Muscle of leg (tissue), 11 donors: ENCODE measurements around the gene BCL2L12. TPM values are rescaled to one million over a fixed set of nuclear protein-coding genes. Genes with fewer than 3 reads are reported as not detected.
A peak's percentile ranks its signal among the peaks of the same experiment; 100 is the strongest.

Experiments
- DNase-seq: peaks from one replicate; pipeline ENCODE4 v3.0.0; 2013
- H3K27ac ChIP-seq: one replicate; pipeline ENCODE4 v1.5.1; 2013; ENCODE audit warnings: mild to moderate bottlenecking, low read length, control low read depth
- H3K27me3 ChIP-seq: one replicate; pipeline ENCODE4 v1.6.1; 2013; ENCODE audit warnings: low read length; ENCODE audit not compliant: control insufficient read depth, insufficient read depth
- H3K36me3 ChIP-seq: one replicate; pipeline ENCODE4 v1.6.1; 2013; ENCODE audit warnings: low read length; ENCODE audit not compliant: control insufficient read depth, insufficient read depth
- H3K4me1 ChIP-seq: one replicate; pipeline ENCODE4 v1.6.1; 2013; ENCODE audit warnings: low read length; ENCODE audit not compliant: control insufficient read depth, insufficient read depth
- H3K4me3 ChIP-seq: one replicate; pipeline ENCODE4 v1.5.1; 2013; ENCODE audit warnings: low read length, control low read depth
- H3K9me3 ChIP-seq: replicated peaks from 2 replicates; pipeline ENCODE4 v1.6.1; 2013; ENCODE audit warnings: low read depth, low read length; ENCODE audit not compliant: control insufficient read depth
- WGBS: methylation state at CpG from one replicate; pipeline ENCODE4 v1.1.5; 2013; ENCODE audit warnings: missing lambda C conversion rate; ENCODE audit not compliant: insufficient coverage; 5-methylcytosine and 5-hydroxymethylcytosine counted together
- polyA plus RNA-seq, 8 donors: library from polyadenylated mRNA; unstranded; fragments of 120-200 nt; gene quantifications; one replicate each; pipeline versions ENCODE4 v1.2.1 to v1.2.3, GENCODE V29; 2013; ENCODE audit warnings: inconsistent platforms in 1 of 8, low replicate concordance in 1 of 8; ENCODE audit not compliant: insufficient read length in 8 of 8, insufficient read depth in 1 of 8
- total RNA-seq: library from RNA; stranded (reverse); fragments of 120-200 nt; gene quantifications from one replicate; pipeline ENCODE4 v1.2.4, GENCODE V29; 2013

The BCL2L12 gene
- total and polyA plus RNA-seq, 9 donors, result 10.9 to 39.6 (median 31.1) TPM

GRCh38 chr19:49684251-49684982 lies 18.7 kb downstream of the BCL2L12 start:
- Histone ChIP-seq H3K4me1 (peaks cover 43% of the 10 kb centered on the region), H3K36me3 (peaks cover 73% of the 10 kb centered on the region), H3K27me3 (peaks cover 5% of the 10 kb centered on the region), H3K4me3 (no peak overlapping the region), H3K9me3 (no peaks in the 10 kb centered on the region), H3K27ac (no peak overlapping the region)
- WGBS, result 78% methylated on average over 34 of the region's 35 CpGs
- no peak for DNase-seq

- H3K4me3 ChIP-seq, result no peak overlapping the region
- H3K27me3 ChIP-seq, result peaks cover 12% of the 10 kb centered on the region
- no peak for DNase-seq
- H3K9me3 ChIP-seq, result no peaks in the 10 kb centered on the region
- H3K27ac ChIP-seq, result no peak overlapping the region
- H3K4me1 ChIP-seq, result peaks cover 43% of the 10 kb centered on the region
- WGBS, result 87% methylated on average over 13 of the region's 13 CpGs
- peaks cover 73% of the 10 kb centered on the region for H3K36me3 ChIP-seq
Observed at GRCh38 chr19:49684983-49685553, 19.3 kb downstream of the BCL2L12 start.

DNA sequence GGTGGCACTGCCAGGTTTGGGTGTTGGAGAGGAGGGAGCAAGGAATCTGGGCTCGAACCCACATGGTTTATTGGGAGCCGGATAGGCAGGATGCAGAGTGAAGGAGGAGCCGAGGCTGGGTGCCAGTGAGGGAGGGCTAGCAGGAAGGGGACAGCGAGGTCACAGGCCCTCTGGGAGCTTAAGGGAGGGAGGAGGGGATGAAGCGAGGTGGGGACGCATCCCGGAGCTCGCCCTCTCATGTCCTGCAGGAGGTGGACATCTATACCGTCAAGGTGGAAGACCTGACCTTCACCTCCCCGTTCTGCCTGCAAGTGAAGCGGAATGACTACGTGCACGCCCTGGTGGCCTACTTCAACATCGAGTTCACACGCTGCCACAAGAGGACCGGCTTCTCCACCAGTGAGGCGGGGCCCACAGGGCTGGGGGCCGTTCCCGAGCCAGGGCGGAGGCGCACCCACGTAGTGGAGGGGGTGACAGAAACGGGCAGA lies 20.2 kb downstream of the BCL2L12 start:
- Histone ChIP-seq H3K4me1 (peaks cover 43% of the 10 kb centered on the region), H3K27ac (peak overlapping the region; percentile 47), H3K27me3 (peaks cover 20% of the 10 kb centered on the region), H3K4me3 (no peak overlapping the region), H3K9me3 (no peaks in the 10 kb centered on the region), H3K36me3 (peaks cover 71% of the 10 kb centered on the region)
- no peak for DNase-seq
- 68% methylated on average over 23 of the region's 23 CpGs for WGBS

DNA sequence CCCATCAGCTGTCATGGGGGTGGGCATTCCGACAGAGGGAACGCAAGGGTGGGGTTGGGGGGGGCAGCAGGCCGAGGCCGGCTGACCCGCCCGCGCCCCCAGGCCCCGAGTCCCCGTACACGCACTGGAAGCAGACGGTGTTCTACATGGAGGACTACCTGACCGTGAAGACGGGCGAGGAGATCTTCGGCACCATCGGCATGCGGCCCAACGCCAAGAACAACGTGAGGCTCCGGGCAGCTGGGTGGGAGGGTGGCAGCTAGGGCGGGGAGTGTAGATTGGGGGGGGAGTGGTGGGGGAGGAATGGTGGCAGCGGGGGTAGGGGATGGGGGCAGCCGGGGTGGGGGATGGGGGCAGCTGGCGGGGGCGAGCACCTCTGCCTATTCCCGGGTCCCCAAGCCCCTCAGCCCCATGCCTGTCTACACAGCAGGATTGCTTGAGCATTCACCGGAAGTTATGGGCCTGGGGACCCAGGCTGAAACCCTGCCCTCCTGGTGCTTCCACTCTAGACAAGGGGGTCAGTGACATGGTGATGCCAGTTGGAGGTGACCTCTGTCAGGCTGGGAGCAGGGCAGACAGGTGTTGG lies 20.9 kb downstream of the BCL2L12 start:
- H3K27ac ChIP-seq, result peak overlapping the region; percentile 82

DNA sequence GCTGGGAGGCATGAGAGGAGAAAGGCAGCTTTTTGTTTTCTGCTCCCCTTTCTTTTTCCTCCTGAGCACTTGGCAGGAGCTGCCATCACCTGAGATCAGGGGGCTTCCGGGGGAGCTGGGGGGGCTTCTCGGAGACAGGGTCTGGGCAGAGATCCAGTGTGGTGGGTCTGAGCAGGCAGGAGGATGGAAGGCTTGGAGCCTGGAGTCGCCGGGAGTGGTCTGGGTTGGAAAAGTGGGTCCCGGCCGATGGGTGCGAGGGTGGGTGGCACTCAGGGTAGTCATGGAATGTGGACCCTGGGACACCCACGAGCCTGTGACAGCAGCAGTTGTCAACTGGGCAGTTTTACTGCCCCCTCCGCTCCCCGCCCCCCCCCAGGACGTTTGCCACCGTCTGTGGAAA lies 21.4 kb downstream of the BCL2L12 start:
- H3K4me1 ChIP-seq, result peaks cover 50% of the 10 kb centered on the region
- H3K9me3 ChIP-seq, result no peaks in the 10 kb centered on the region
- H3K27me3 ChIP-seq, result peaks cover 27% of the 10 kb centered on the region
- no peak for DNase-seq
- WGBS, result 70% methylated on average over 8 of the region's 12 CpGs
- H3K27ac ChIP-seq, result peak overlapping the region; percentile 82
- H3K4me3 ChIP-seq, result no peak overlapping the region
- peaks cover 58% of the 10 kb centered on the region for H3K36me3 ChIP-seq

More for the DNA sequence above, 20.9 kb downstream of the BCL2L12 start:
- Histone ChIP-seq H3K9me3 (no peaks in the 10 kb centered on the region), H3K36me3 (peaks cover 64% of the 10 kb centered on the region), H3K4me3 (no peak overlapping the region), H3K27me3 (peaks cover 26% of the 10 kb centered on the region), H3K4me1 (peaks cover 47% of the 10 kb centered on the region)
- no peak for DNase-seq
- 85% methylated on average over 12 of the region's 27 CpGs for WGBS

DNA sequence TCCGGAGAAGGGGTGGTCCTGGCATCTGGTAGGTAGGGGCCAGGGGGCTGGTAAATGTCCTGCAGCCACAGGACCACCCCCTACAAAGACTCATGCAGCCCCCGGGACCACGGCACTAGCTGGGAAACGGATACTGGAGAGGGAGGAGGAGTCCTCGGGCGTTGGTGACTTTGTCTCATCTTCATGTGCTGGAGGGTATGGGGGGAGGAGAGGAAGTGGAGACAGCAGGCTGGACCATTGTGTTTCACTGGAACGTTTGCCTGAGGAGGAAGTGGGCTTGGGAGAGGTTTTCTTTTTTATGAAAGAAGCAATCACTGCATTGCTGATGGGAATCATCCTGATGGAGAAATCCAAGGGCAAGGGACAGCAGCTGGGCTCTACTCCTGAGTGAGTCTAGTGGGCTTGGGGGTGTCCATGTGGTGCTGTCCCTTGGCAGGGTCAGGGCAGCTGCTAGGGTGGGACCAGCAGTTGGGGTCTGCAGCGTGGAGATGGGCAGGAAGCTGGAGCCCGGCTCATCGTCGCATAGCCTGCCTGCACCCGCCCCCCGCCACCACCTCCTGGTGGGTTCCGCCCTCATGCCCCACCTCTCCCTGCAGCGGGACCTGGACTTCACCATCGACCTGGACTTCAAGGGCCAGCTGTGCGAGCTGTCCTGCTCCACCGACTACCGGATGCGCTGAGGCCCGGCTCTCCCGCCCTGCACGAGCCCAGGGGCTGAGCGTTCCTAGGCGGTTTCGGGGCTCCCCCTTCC lies 22.0 kb downstream of the BCL2L12 start:
- Histone ChIP-seq H3K27ac (peak overlapping the region; percentile 84), H3K4me1 (peaks cover 50% of the 10 kb centered on the region), H3K36me3 (peaks cover 53% of the 10 kb centered on the region), H3K4me3 (no peak overlapping the region), H3K9me3 (no peaks in the 10 kb centered on the region), H3K27me3 (peaks cover 27% of the 10 kb centered on the region)
- DNase-seq, result peak; percentile 49
- 40% methylated on average over 13 of the region's 26 CpGs for WGBS

DNA sequence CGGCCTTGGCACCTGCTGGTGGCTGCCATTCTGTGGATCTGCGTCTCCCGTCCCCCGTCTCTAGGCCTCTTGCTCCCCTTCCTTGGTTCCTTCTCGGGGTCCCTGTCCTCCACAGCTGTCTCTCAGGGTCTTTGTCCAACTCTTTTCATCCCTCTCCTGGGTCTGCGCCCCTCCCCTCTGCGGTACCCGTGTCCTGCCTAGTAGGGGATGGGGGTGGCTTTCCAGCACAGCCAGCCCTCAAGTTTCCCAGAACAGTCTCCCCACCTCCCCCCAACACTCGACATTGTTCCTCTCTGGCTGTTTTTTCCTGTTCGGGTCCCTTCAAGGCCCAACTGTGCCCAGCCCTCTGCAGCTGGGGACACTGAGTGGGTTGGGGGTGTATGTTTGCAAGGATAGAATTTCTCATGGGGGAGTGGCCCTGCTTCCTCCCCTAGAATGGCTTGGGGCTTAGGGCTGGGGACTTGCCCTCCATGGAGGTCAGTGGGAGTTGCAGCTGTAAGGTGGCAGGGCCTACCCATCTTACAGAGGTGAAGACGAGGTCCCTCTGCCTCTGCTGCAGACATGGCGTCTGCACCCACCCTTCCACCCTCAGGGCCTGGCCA lies 22.9 kb downstream of the BCL2L12 start:
- H3K27me3 ChIP-seq, result peaks cover 27% of the 10 kb centered on the region
- H3K36me3 ChIP-seq, result peaks cover 46% of the 10 kb centered on the region
- no peaks in the 10 kb centered on the region for H3K9me3 ChIP-seq
- H3K27ac ChIP-seq, result peak overlapping the region; percentile 84
- DNase-seq, result no peak
- no peak overlapping the region for H3K4me3 ChIP-seq
- 65% methylated on average over 6 of the region's 12 CpGs for WGBS
- peaks cover 50% of the 10 kb centered on the region for H3K4me1 ChIP-seq

- Histone ChIP-seq H3K27me3 (peaks cover 27% of the 10 kb centered on the region), H3K4me1 (peaks cover 50% of the 10 kb centered on the region), H3K36me3 (peaks cover 38% of the 10 kb centered on the region), H3K4me3 (peak within 1 kb of the TSS; percentile 56), H3K27ac (peak within 1 kb of the TSS; percentile 84), H3K9me3 (no peaks in the 10 kb centered on the region)
- WGBS, result 24% methylated on average over 51 of the region's 54 CpGs
- no peak for DNase-seq
Observed at GRCh38 chr19:49689133-49690078, 23.7 kb downstream of the BCL2L12 start, which contains the start of gene ADM5. Gene ADM5 (plus strand): TSS chr19:49689594. CDS start chr19:49689838, 244 bp downstream.
